ENCODE measurements around the gene UPP2. TPM values are rescaled to one million over a fixed set of nuclear protein-coding genes. Genes with fewer than 3 reads are reported as not detected.

UPP2 gene
- total and polyA plus RNA-seq, 2 of the 13 experiments (the other 11 are each of a cell fraction or from before 2014, with no cell fraction given) = 0.07 to 0.28 TPM

GRCh38 chr2:158174956-158175355 is 73.3 kb downstream of the UPP2 start:
- WGBS (ENCODE audit: low lambda C conversion rate) = 76% methylated on average over 5 of the region's 5 CpGs

More at GRCh38 chr2:158174956-158175355, 73.3 kb downstream of the UPP2 start:
- no peak overlapping the region for H3K4me3 ChIP-seq (replicated peaks in 1 of 3; ENCODE audit: insufficient read depth in 1 of 3, low read depth in 2 of 3, low read length in 3 of 3)
- H3K9me3 ChIP-seq (ENCODE audit: low read length) = no peaks in the 10 kb centered on the region
- no peaks in the 10 kb centered on the region for H3K36me3 ChIP-seq (replicated peaks in 1 of 2; ENCODE audit: control insufficient read depth in 1 of 2, insufficient read depth in 2 of 2, low read length in 2 of 2)
- ATAC-seq (no peak), FAIRE-seq (no peak), DNase-seq (ENCODE audit: low spot score) (no peak)
- H3K9ac ChIP-seq (ENCODE audit: insufficient read depth, low read depth, low read length) = no peak overlapping the region
- H3K79me2 ChIP-seq (ENCODE audit: insufficient read depth, low read length) = no peaks in the 10 kb centered on the region
- H3K4me2 ChIP-seq (ENCODE audit: low read depth, low read length) = no peak overlapping the region
- ChIA-PET CTCF (ENCODE audit: low intra/inter-chr PET ratio, low total read pairs) (no interaction called here), POLR2A (no interaction called here)
- in situ Hi-C loops (cut with HindIII; ENCODE audit: extremely low pct_ligation_motif_present, low pct_unique_long_range_greater_than_20kb) (loop anchor here (10.0 kb wide), 1 partner anchor 130 kb away; no protein-coding TSS in a partner anchor), intact Hi-C loops (cut with micrococcal nuclease; ENCODE audit: unreplicated experiment) (loop anchor here (5.0 kb wide), 3 partner anchors 78 to 442 kb away; no protein-coding TSS in a partner anchor)
- no peaks in the 10 kb centered on the region for H4K20me1 ChIP-seq (ENCODE audit: insufficient read depth, low read length)
- H3K27ac ChIP-seq (ENCODE audit: extremely low read length, insufficient read depth, low read length) = no peak overlapping the region
- TF ChIP-seq ZNF282 (IDR thresholded peaks at IDR 0.05; ENCODE audit: partially characterized antibody) (no peak), NCOR1 (IDR thresholded peaks at IDR 0.05; ENCODE audit: borderline replicate concordance, low read length) (no peak), HNRNPLL (IDR thresholded peaks at IDR 0.05; ENCODE audit: low read depth, low read length, poor library complexity, severe bottlenecking) (no peak), PTBP1 (IDR thresholded peaks at IDR 0.05; ENCODE audit: low read depth, low read length, poor library complexity, severe bottlenecking) (no peak), RELA (CRISPR knock-in tag; IDR thresholded peaks at IDR 0.05) (no peak), ZFP90 (CRISPR knock-in tag; IDR thresholded peaks at IDR 0.05; ENCODE audit: borderline replicate concordance) (no peak), REL (CRISPR knock-in tag; conservative IDR thresholded peaks at IDR 0.05) (no peak), EHMT2 (IDR thresholded peaks at IDR 0.05; ENCODE audit: borderline replicate concordance, low read depth, low read length) (no peak), ZNF776 (CRISPR knock-in tag; IDR thresholded peaks at IDR 0.05) (no peak), ZBTB38 (CRISPR knock-in tag; IDR thresholded peaks at IDR 0.05) (no peak), ZKSCAN1 (IDR thresholded peaks at IDR 0.05; ENCODE audit: low read length) (no peak), CSRNP2 (CRISPR knock-in tag; conservative IDR thresholded peaks at IDR 0.05; ENCODE audit: low read depth) (no peak), ZC3H13 (CRISPR knock-in tag; IDR thresholded peaks at IDR 0.05) (no peak), CBX1 (IDR thresholded peaks at IDR 0.05; ENCODE audit: low read depth) (no peak), ZNF562 (CRISPR knock-in tag; IDR thresholded peaks at IDR 0.05; ENCODE audit: borderline replicate concordance) (no peak), ZNF740 (CRISPR knock-in tag; IDR thresholded peaks at IDR 0.05) (no peak), RFXANK (CRISPR knock-in tag; IDR thresholded peaks at IDR 0.05) (no peak), SRF (IDR thresholded peaks at IDR 0.05; ENCODE audit: low read depth, low read length) (no peak), GTF2F1 (IDR thresholded peaks at IDR 0.05; ENCODE audit: low read length) (no peak), JUN (CRISPR knock-in tag; IDR thresholded peaks at IDR 0.05) (no peak)
- peaks cover 4% of the 10 kb centered on the region for H3K4me1 ChIP-seq (ENCODE audit: insufficient read depth, low read length)
- BruUV-seq (replicated peaks) = no TSS peak
- no peak overlapping the region for H2AFZ ChIP-seq (ENCODE audit: low read length)
- no peaks in the 10 kb centered on the region for H3K27me3 ChIP-seq (ENCODE audit: control insufficient read depth in 1 of 2, insufficient read depth in 2 of 2, low read length in 2 of 2)
